ENCODE results near the gene NHLRC1. TPM values are rescaled to one million over a fixed set of nuclear protein-coding genes. Genes with fewer than 3 reads are reported as not detected.

Gene NHLRC1
- polyA plus RNA-seq, 1 of the 3 experiments (the other 2 are of a cell fraction), result 0.15 TPM

DNA sequence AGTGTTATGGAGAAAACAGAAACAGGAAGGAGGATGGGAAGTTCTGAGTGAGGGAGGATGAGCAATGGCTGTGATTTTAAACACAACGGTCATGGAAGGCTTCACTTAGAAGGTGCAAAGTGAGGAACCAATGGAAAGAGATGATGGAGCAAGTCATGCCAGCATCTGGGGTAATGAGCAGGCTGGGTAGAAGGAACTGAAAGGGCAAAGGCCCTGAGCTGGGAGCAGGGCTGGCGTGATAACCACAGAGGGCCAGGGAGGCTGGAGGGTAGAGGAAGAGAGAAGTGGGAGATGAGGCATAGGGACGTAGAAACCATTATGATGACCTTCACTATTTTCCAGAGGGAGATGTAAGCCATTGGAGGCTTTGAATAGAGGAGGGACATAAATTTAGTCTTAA is 43.6 kb downstream of the NHLRC1 start:
- Histone ChIP-seq H3K36me3 (replicated peaks in 1 of 2; ENCODE audit: control insufficient read depth in 1 of 2, insufficient read depth in 2 of 2, low read length in 1 of 2) (no peaks in the 10 kb centered on the region), H3K27ac (ENCODE audit: low read depth in 2 of 2, low read length in 1 of 2) (no peak overlapping the region), H2AFZ (ENCODE audit: low read depth) (no peak overlapping the region), H3K9me2 (no peaks in the 10 kb centered on the region), H3K27me3 (ENCODE audit: insufficient read depth) (no peaks in the 10 kb centered on the region), H3K79me2 (ENCODE audit: insufficient read depth) (no peaks in the 10 kb centered on the region), H3K4me2 (no peak overlapping the region), H4K20me1 (ENCODE audit: insufficient read depth) (no peaks in the 10 kb centered on the region), H3K9ac (no peak overlapping the region), H3F3A (replicated peaks; ENCODE audit: insufficient read depth) (no peaks in the 10 kb centered on the region), H3K4me1 (ENCODE audit: control insufficient read depth in 1 of 2, insufficient read depth in 2 of 2, low read depth in 1 of 2, low read length in 1 of 2) (no peaks in the 10 kb centered on the region), H3K4me3 (ENCODE audit: low read depth in 2 of 2, low read length in 1 of 2) (no peak overlapping the region), H3K9me3 (no peaks in the 10 kb centered on the region)
- CTCF ChIA-PET, result no interaction called here
- no peak for DNase-seq
- 92% methylated on average over 3 of the region's 3 CpGs for WGBS (ENCODE audit: low lambda C conversion rate)
- POLR2A ChIA-PET, result no interaction called here
- TF ChIP-seq EP300 (IDR thresholded peaks at IDR 0.05; ENCODE audit: borderline replicate concordance in 1 of 2, low read depth in 1 of 2, low read length in 1 of 2) (no peak), MEF2A (IDR thresholded peaks at IDR 0.05; ENCODE audit: borderline replicate concordance, low read depth) (no peak), ELF1 (IDR thresholded peaks at IDR 0.05) (no peak)
- TF ChIP-seq, protein P1, sequence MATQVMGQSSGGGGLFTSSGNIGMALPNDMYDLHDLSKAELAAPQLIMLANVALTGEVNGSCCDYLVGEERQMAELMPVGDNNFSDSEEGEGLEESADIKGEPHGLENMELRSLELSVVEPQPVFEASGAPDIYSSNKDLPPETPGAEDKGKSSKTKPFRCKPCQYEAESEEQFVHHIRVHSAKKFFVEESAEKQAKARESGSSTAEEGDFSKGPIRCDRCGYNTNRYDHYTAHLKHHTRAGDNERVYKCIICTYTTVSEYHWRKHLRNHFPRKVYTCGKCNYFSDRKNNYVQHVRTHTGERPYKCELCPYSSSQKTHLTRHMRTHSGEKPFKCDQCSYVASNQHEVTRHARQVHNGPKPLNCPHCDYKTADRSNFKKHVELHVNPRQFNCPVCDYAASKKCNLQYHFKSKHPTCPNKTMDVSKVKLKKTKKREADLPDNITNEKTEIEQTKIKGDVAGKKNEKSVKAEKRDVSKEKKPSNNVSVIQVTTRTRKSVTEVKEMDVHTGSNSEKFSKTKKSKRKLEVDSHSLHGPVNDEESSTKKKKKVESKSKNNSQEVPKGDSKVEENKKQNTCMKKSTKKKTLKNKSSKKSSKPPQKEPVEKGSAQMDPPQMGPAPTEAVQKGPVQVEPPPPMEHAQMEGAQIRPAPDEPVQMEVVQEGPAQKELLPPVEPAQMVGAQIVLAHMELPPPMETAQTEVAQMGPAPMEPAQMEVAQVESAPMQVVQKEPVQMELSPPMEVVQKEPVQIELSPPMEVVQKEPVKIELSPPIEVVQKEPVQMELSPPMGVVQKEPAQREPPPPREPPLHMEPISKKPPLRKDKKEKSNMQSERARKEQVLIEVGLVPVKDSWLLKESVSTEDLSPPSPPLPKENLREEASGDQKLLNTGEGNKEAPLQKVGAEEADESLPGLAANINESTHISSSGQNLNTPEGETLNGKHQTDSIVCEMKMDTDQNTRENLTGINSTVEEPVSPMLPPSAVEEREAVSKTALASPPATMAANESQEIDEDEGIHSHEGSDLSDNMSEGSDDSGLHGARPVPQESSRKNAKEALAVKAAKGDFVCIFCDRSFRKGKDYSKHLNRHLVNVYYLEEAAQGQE (IDR thresholded peaks at IDR 0.05; ENCODE audit: low read depth, low read length), result no peak

DNA sequence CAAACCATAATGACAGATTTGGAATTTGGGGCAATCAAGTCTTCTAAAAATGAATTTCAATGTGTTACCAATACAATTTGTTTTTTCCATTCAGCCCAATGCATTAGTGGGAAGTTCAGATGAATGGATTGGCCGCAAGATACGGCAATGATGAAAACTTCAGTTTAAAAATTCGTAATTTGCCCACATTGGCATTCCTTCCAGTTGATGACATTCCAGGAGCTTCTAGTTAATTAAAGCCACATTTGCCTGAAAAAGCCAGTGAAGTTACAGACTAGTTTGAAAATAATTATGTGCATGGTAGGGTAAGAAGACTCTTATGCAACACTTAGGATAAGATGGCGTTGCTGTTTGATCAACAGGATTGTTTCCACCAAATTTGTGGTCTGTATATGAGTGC is 46.2 kb downstream of the NHLRC1 start:
- H4K20me1 ChIP-seq (ENCODE audit: insufficient read depth), result no peaks in the 10 kb centered on the region
- H3K9me2 ChIP-seq, result no peaks in the 10 kb centered on the region
- no peak overlapping the region for H3K4me2 ChIP-seq
- H3K79me2 ChIP-seq (ENCODE audit: insufficient read depth), result no peaks in the 10 kb centered on the region
- TF ChIP-seq TEAD4 (IDR thresholded peaks at IDR 0.05; ENCODE audit: borderline replicate concordance, insufficient read depth) (no peak), YY1 (IDR thresholded peaks at IDR 0.05; ENCODE audit: low read depth) (no peak), FOXM1 (IDR thresholded peaks at IDR 0.05; ENCODE audit: low read depth) (no peak), MXI1 (IDR thresholded peaks at IDR 0.05; ENCODE audit: low read depth, low read length) (no peak)
- TF ChIP-seq, protein P2, sequence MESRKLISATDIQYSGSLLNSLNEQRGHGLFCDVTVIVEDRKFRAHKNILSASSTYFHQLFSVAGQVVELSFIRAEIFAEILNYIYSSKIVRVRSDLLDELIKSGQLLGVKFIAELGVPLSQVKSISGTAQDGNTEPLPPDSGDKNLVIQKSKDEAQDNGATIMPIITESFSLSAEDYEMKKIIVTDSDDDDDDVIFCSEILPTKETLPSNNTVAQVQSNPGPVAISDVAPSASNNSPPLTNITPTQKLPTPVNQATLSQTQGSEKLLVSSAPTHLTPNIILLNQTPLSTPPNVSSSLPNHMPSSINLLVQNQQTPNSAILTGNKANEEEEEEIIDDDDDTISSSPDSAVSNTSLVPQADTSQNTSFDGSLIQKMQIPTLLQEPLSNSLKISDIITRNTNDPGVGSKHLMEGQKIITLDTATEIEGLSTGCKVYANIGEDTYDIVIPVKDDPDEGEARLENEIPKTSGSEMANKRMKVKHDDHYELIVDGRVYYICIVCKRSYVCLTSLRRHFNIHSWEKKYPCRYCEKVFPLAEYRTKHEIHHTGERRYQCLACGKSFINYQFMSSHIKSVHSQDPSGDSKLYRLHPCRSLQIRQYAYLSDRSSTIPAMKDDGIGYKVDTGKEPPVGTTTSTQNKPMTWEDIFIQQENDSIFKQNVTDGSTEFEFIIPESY (IDR thresholded peaks at IDR 0.05; ENCODE audit: borderline replicate concordance, low read depth), result no peak
- no peak for DNase-seq
- ChIA-PET POLR2A (no interaction called here), CTCF (no interaction called here)
- H3F3A ChIP-seq (replicated peaks; ENCODE audit: insufficient read depth), result no peaks in the 10 kb centered on the region
- no peaks in the 10 kb centered on the region for H3K27me3 ChIP-seq (ENCODE audit: insufficient read depth)
- H3K9ac ChIP-seq, result no peak overlapping the region
- H3K4me1 ChIP-seq (ENCODE audit: control insufficient read depth in 1 of 2, insufficient read depth in 2 of 2, low read depth in 1 of 2, low read length in 1 of 2), result no peaks in the 10 kb centered on the region
- 83% methylated on average over 4 of the region's 4 CpGs for WGBS (ENCODE audit: low lambda C conversion rate)
- H2AFZ ChIP-seq (ENCODE audit: low read depth), result no peak overlapping the region
- H3K27ac ChIP-seq (ENCODE audit: low read depth in 2 of 2, low read length in 1 of 2), result no peak overlapping the region
- H3K36me3 ChIP-seq (replicated peaks in 1 of 2; ENCODE audit: control insufficient read depth in 1 of 2, insufficient read depth in 2 of 2, low read length in 1 of 2), result no peaks in the 10 kb centered on the region
- no peaks in the 10 kb centered on the region for H3K9me3 ChIP-seq
- H3K4me3 ChIP-seq (ENCODE audit: low read depth in 2 of 2, low read length in 1 of 2), result no peak overlapping the region

Measured in SK-N-SH (cell line).